HG02840 (cell line): Measurements from ENCODE around the gene CRYGN.

Source experiments
- ATAC-seq: cut with Tn5 transposase; IDR thresholded peaks from one replicate; pipeline ENCODE4 v1.9.1; 2021; ENCODE audit warnings: mild to moderate bottlenecking, moderate library complexity, moderate number of reproducible peaks; ENCODE audit not compliant: unreplicated experiment, low FRiP score

CRYGN gene

GRCh38 chr7:151393031-151393977 lies 46.6 kb downstream of the CRYGN start:
- ATAC-seq: no peak

GRCh38 chr7:151392426-151392825 lies 47.5 kb downstream of the CRYGN start:
- ATAC-seq: no peak

GRCh38 chr7:151392002-151392401 lies 47.9 kb downstream of the CRYGN start:
- ATAC-seq: no peak

- no peak for ATAC-seq
Observed at GRCh38 chr7:151391358-151391730, 48.6 kb downstream of the CRYGN start.

GRCh38 chr7:151390598-151391357 lies 49.2 kb downstream of the CRYGN start:
- no peak for ATAC-seq

GRCh38 chr7:151389768-151390597 lies 50.0 kb downstream of the CRYGN start:
- ATAC-seq: no peak

GRCh38 chr7:151389096-151389767 lies 50.7 kb downstream of the CRYGN start:
- no peak for ATAC-seq

- no peak for ATAC-seq
Observed at GRCh38 chr7:151388430-151388829, 51.5 kb downstream of the CRYGN start.

- ATAC-seq: no peak
Observed at GRCh38 chr7:151388007-151388297, 52.0 kb downstream of the CRYGN start.

GRCh38 chr7:151387161-151388006 lies 52.6 kb downstream of the CRYGN start:
- ATAC-seq: no peak

- no peak for ATAC-seq
Observed at GRCh38 chr7:151386301-151387160, 53.4 kb downstream of the CRYGN start.

GRCh38 chr7:151385626-151386300 lies 54.2 kb downstream of the CRYGN start:
- no peak for ATAC-seq

- no peak for ATAC-seq
Observed at GRCh38 chr7:151384776-151385625, 54.9 kb downstream of the CRYGN start.

- no peak for ATAC-seq
Observed at GRCh38 chr7:151384352-151384697, 55.6 kb downstream of the CRYGN start.

- no peak for ATAC-seq
Observed at GRCh38 chr7:151383638-151384351, 56.1 kb downstream of the CRYGN start.

GRCh38 chr7:151382079-151382885 lies 57.7 kb downstream of the CRYGN start:
- no peak for ATAC-seq
